H1 (cell line): ENCODE data around the gene OSTF1. TPM values are rescaled to one million over a fixed set of nuclear protein-coding genes. Genes with fewer than 3 reads are reported as not detected.

Experiments used
- CTCF ChIA-PET: fragments of 300-600 bp; sonication (Branson Sonifier 250); formaldehyde crosslinking; loops from one replicate; lab custom pipeline; 2021; ENCODE audit not compliant: partially characterized antibody; lab: Charles Lee
- POLR2A ChIA-PET: fragments of 300-600 bp; sonication (Branson Sonifier 250); formaldehyde crosslinking; loops from one replicate; lab custom pipeline; 2021; ENCODE audit warnings: inconsistent platforms; ENCODE audit not compliant: partially characterized antibody; lab: Charles Lee
- DNase-seq, 2 experiments: peaks; one replicate each; pipeline versions ENCODE4 v3.0.0 to v3.0.0-alpha.2; 2010 to 2022; ENCODE audit warnings: low spot score in 2 of 2, low read depth in 1 of 2, mixed read lengths in 1 of 2
- FAIRE-seq: peaks from 2 replicates; lab custom pipeline; 2011; peaks lifted over from hg19 to GRCh38; lab: Jason Lieb, UNC
- H2AFZ ChIP-seq: 2 replicates; pipeline ENCODE4 v1.8.1; 2012; ENCODE audit warnings: low read length, inconsistent platforms
- H2AK5ac ChIP-seq: 2 replicates; pipeline ENCODE4 v1.6.1; 2013; ENCODE audit warnings: low read depth, low read length
- H2BK120ac ChIP-seq: replicated peaks from 2 replicates; pipeline ENCODE3; 2013; ENCODE audit warnings: low read depth, low read length, inconsistent platforms
- H2BK12ac ChIP-seq: 2 replicates; pipeline ENCODE4 v1.6.1; 2013; ENCODE audit warnings: low read depth, low read length
- H2BK15ac ChIP-seq: 2 replicates; pipeline ENCODE4 v1.6.1; 2013; ENCODE audit warnings: low read length
- H2BK20ac ChIP-seq: 2 replicates; pipeline ENCODE4 v1.6.1; 2013; ENCODE audit warnings: low read length
- H2BK5ac ChIP-seq: 2 replicates; pipeline ENCODE4 v1.6.1; 2013; ENCODE audit warnings: low read depth, low read length
- H3K14ac ChIP-seq: 2 replicates; pipeline ENCODE4 v1.6.1; 2013; ENCODE audit warnings: inconsistent platforms; ENCODE audit not compliant: insufficient read length
- H3K18ac ChIP-seq: 2 replicates; pipeline ENCODE4 v1.6.1; 2013; ENCODE audit warnings: low read length; ENCODE audit errors: extremely low read depth
- H3K23ac ChIP-seq: 2 replicates; pipeline ENCODE4 v1.6.1; 2013; ENCODE audit warnings: inconsistent platforms; ENCODE audit not compliant: insufficient read length
- H3K23me2 ChIP-seq: 2 replicates; pipeline ENCODE4 v1.6.1; 2013; ENCODE audit warnings: low read depth, low read length
- H3K27ac ChIP-seq: 2 replicates; pipeline ENCODE4 v1.6.1; 2011; ENCODE audit warnings: low read depth, low read length, inconsistent platforms
- H3K27me3 ChIP-seq, 4 experiments: replicated peaks in 1 of 4; 1 replicate in 1 of 4; 2 replicates in 3 of 4; pipeline versions ENCODE4 v1.6.1 to v1.8.1; 2011 to 2013; ENCODE audit warnings: low read length in 3 of 4, mild to moderate bottlenecking in 3 of 4, inconsistent platforms in 2 of 4, mixed read lengths in 2 of 4, moderate library complexity in 1 of 4; ENCODE audit not compliant: control insufficient read depth in 3 of 4, insufficient read depth in 3 of 4; ENCODE audit errors: extremely low read depth in 1 of 4
- H3K36me3 ChIP-seq, 4 experiments: 2 replicates each; pipeline versions ENCODE4 v1.6.1 to v1.8.1; 2011 to 2013; ENCODE audit warnings: mild to moderate bottlenecking in 4 of 4, low read length in 3 of 4, moderate library complexity in 2 of 4, control low read depth in 1 of 4, inconsistent platforms in 1 of 4; ENCODE audit not compliant: insufficient read depth in 4 of 4, control insufficient read depth in 2 of 4
- H3K4ac ChIP-seq: replicated peaks from 2 replicates; pipeline ENCODE3; 2013; ENCODE audit warnings: low read length, low read depth, mixed read lengths, inconsistent platforms; ENCODE audit not compliant: insufficient read length
- H3K4me1 ChIP-seq, 4 experiments: replicated peaks in 1 of 4; 1 replicate in 1 of 4; 2 replicates in 3 of 4; pipeline versions ENCODE4 v1.6.1 to v1.8.1; 2011 to 2013; ENCODE audit warnings: low read length in 3 of 4, inconsistent platforms in 2 of 4, mixed read lengths in 1 of 4; ENCODE audit not compliant: insufficient read depth in 4 of 4, control insufficient read depth in 3 of 4
- H3K4me2 ChIP-seq, 2 experiments: 2 replicates each; pipeline versions ENCODE4 v1.6.1 to v1.8.1; 2011 to 2013; ENCODE audit warnings: low read depth in 2 of 2, low read length in 2 of 2, control low read depth in 1 of 2, inconsistent platforms in 1 of 2, mild to moderate bottlenecking in 1 of 2; ENCODE audit not compliant: insufficient read depth in 1 of 2
- H3K4me3 ChIP-seq, 4 experiments: fragments of 200-600, 300-600 bp in 1 of 4; sonication (generic), shearing (Covaris generic), sonication (Bioruptor Twin) in 1 of 4; 2 replicates each; pipeline versions ENCODE4 v1.5.1 to v1.8.1; 2011 to 2016; ENCODE audit warnings: low read length in 4 of 4, low read depth in 3 of 4, control low read depth in 2 of 4, inconsistent platforms in 2 of 4, mild to moderate bottlenecking in 2 of 4, mixed read lengths in 1 of 4, moderate library complexity in 1 of 4; ENCODE audit not compliant: insufficient read depth in 2 of 4; ENCODE audit errors: extremely low read depth in 1 of 4
- H3K56ac ChIP-seq: replicated peaks from 2 replicates; pipeline ENCODE3; 2013; ENCODE audit warnings: low read depth, mild to moderate bottlenecking, mixed read lengths, low read length, inconsistent platforms; ENCODE audit not compliant: insufficient read length
- H3K79me1 ChIP-seq: 2 replicates; pipeline ENCODE4 v1.6.1; 2013; ENCODE audit warnings: low read depth, low read length, control low read depth
- H3K79me2 ChIP-seq, 2 experiments: 2 replicates each; pipeline versions ENCODE4 v1.6.1 to v1.8.1; 2012 to 2013; ENCODE audit warnings: low read length in 2 of 2, mild to moderate bottlenecking in 2 of 2, inconsistent platforms in 1 of 2; ENCODE audit not compliant: insufficient read depth in 2 of 2, control insufficient read depth in 1 of 2
- H3K9ac ChIP-seq, 4 experiments: replicated peaks in 1 of 4; 1 replicate in 1 of 4; 2 replicates in 3 of 4; pipeline versions ENCODE4 v1.6.1 to v1.8.1; 2011 to 2013; ENCODE audit warnings: low read depth in 3 of 4, low read length in 3 of 4, control low read depth in 2 of 4, mild to moderate bottlenecking in 2 of 4, moderate library complexity in 2 of 4, inconsistent platforms in 1 of 4; ENCODE audit errors: extremely low read depth in 1 of 4
- H3K9me3 ChIP-seq, 2 experiments: 2 replicates each; pipeline versions ENCODE4 v1.6.1 to v1.8.1; 2012 to 2013; ENCODE audit warnings: mild to moderate bottlenecking in 2 of 2, moderate library complexity in 2 of 2, control low read depth in 1 of 2, inconsistent platforms in 1 of 2, low read depth in 1 of 2, low read length in 1 of 2, mixed read lengths in 1 of 2; ENCODE audit not compliant: insufficient read depth in 2 of 2
- H4K20me1 ChIP-seq, 2 experiments: replicated peaks in 1 of 2; 2 replicates each; pipeline versions ENCODE3 to v1.8.1; 2011 to 2013; ENCODE audit warnings: inconsistent platforms in 2 of 2, low read length in 2 of 2, mild to moderate bottlenecking in 1 of 2; ENCODE audit not compliant: insufficient read depth in 2 of 2, control insufficient read depth in 1 of 2
- H4K5ac ChIP-seq: 2 replicates; pipeline ENCODE4 v1.6.1; 2013; ENCODE audit warnings: low read length, low read depth, mixed read lengths, inconsistent platforms; ENCODE audit not compliant: insufficient read length
- H4K8ac ChIP-seq: 2 replicates; pipeline ENCODE4 v1.8.0; 2013; ENCODE audit warnings: mild to moderate bottlenecking, moderate library complexity, low read length, inconsistent platforms; ENCODE audit not compliant: insufficient read depth; ENCODE audit errors: extremely low read depth
- H4K91ac ChIP-seq: replicated peaks from 2 replicates; pipeline ENCODE3; 2013; ENCODE audit warnings: low read length, mixed read lengths, inconsistent platforms; ENCODE audit not compliant: insufficient read length
- EP300 ChIP-seq, 2 experiments: IDR thresholded peaks; 1 replicate in 1 of 2; 2 replicates in 1 of 2; pipeline ENCODE4 v1.6.1; 2011 to 2012; ENCODE audit warnings: low read depth in 2 of 2, low read length in 2 of 2, mild to moderate bottlenecking in 2 of 2, borderline replicate concordance in 1 of 2, inconsistent platforms in 1 of 2, moderate library complexity in 1 of 2
- PHF8 ChIP-seq: fragments of 200-600 bp; sonication (generic); conservative IDR thresholded peaks from 2 replicates; pipeline ENCODE4 v1.7.1; 2012; ENCODE audit warnings: low read depth, mild to moderate bottlenecking, inconsistent platforms, low read length, moderate library complexity
- WGBS, 2 experiments: shearing (Covaris generic) in 1 of 2; methylation state at CpG; one replicate each; pipeline versions ENCODE4 v1.1.6 to v1.1.7; 2013 to 2015; ENCODE audit warnings: low lambda C conversion rate in 2 of 2, mixed read lengths in 2 of 2, inconsistent platforms in 1 of 2, low coverage in 1 of 2, missing lambda C conversion rate in 1 of 2; ENCODE audit not compliant: insufficient replicate concordance in 2 of 2, insufficient coverage in 1 of 2, insufficient read length in 1 of 2; ENCODE audit errors: extremely low coverage in 1 of 2, missing lambda C conversion rate in 1 of 2; 5-methylcytosine and 5-hydroxymethylcytosine counted together
- polyA plus RNA-seq, 7 experiments: library from polyadenylated mRNA; depleted of rRNA in 3 of 7; stranded (reverse) in 5 of 7; unstranded in 2 of 7; fragments of >200 nt in 5 of 7; fragments of 200-250 nt in 2 of 7; gene quantifications; 1 replicate in 5 of 7; 2 replicates in 1 of 7; 4 replicates in 1 of 7; pipeline versions ENCODE4 v1.2.1 to v1.2.3, GENCODE V29; 2011 to 2013; ENCODE audit warnings: missing spikeins in 2 of 7, mixed read lengths in 2 of 7
- total RNA-seq: library from RNA; stranded (reverse); fragmentation: NEBNext Ultra II Directional; extraction: Animal tissue kit (Norgen Biotek cat#: 25700); gene quantifications from 2 replicates; pipeline ENCODE4 v1.2.1, GENCODE V29; 2021

The OSTF1 gene
- total and polyA plus RNA-seq, 2 of the 8 experiments (the other 6 are each of a cell fraction or from before 2014, with no cell fraction given) = 5.0 to 18.9 TPM

DNA sequence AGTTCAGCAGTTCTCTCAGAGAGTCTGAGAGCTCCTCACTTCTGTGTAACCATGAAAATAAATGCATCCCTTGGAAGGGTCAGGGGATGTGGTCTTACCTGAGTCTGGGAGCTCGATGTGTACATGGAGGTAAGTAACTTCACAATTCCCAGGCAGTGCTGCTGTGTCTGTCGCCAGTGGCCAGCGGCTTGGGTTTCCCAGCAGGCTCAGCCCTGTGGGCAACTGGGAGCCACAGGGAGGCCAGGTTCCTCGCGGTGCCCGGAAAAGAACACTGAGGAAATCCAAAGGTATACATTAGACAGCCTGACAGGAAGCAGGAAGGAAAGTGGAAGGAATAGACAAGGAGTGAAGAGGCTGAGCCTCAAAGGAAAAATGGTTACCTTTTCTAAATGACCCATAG is 62.2 kb downstream of the OSTF1 start:
- Histone ChIP-seq H3K27me3 (no peaks in the 10 kb centered on the region), H3K56ac (no peak overlapping the region), H2BK120ac (no peak overlapping the region), H3K18ac (no peak overlapping the region), H4K20me1 (peaks cover 0 to 2% of the 10 kb centered on the region in 2 experiments), H2BK20ac (no peak overlapping the region), H3K4me2 (no peak overlapping the region), H4K91ac (no peak overlapping the region), H3K4ac (no peak overlapping the region), H2AK5ac (no peak overlapping the region), H3K9ac (no peak overlapping the region), H3K36me3 (no peaks in the 10 kb centered on the region), H3K4me1 (0 out of 7 replicates have a peak, but pooled peaks cover 0 to 2% (median 0%) of the 10 kb centered on the region in 4 experiments), H4K8ac (no peak overlapping the region), H3K23ac (no peak overlapping the region), H4K5ac (no peak overlapping the region), H3K79me2 (no peaks in the 10 kb centered on the region), H2BK5ac (no peak overlapping the region), H3K79me1 (no peaks in the 10 kb centered on the region), H3K14ac (no peak overlapping the region), H3K9me3 (no peaks in the 10 kb centered on the region), H3K23me2 (no peaks in the 10 kb centered on the region), H2BK12ac (no peak overlapping the region), H3K4me3 (no peak overlapping the region), H3K27ac (no peak overlapping the region), H2AFZ (no peak overlapping the region), H2BK15ac (no peak overlapping the region)
- ChIA-PET CTCF (interaction anchor here (1.0 kb wide), 1 partner anchor 10 kb away, joined by 3 read pairs; no protein-coding TSS in a partner anchor), POLR2A (no interaction called here)
- no peak for DNase-seq
- TF ChIP-seq PHF8 (no peak), EP300 (IDR thresholded peaks at IDR 0.05; ENCODE audit: borderline replicate concordance in 1 of 2, low read depth in 2 of 2, low read length in 2 of 2) (no peak)
- no peak for FAIRE-seq
- WGBS, 2 experiments = 98% methylated on average over 6 of the region's 6 CpGs; no CpG with 5 or more reads in 1 of the 2 experiments
